Vagina (tissue), 2 donors: ENCODE results near the gene MTNR1A.
"Not testable (repeated sequence)": the region's sequence is repeated elsewhere in the genome, so short reads cannot be mapped to it uniquely, and the experiment has no call there.

ENCODE experiments used
- POLR2A ChIP-seq, 2 donors: fragments of 450-650 bp; IDR thresholded peaks; one replicate each; pipeline ENCODE4 v1.6.1; 2017; ENCODE audit warnings: antibody characterized with exemption in 2 of 2, mild to moderate bottlenecking in 2 of 2, moderate library complexity in 2 of 2
- POLR2AphosphoS5 ChIP-seq, 2 donors: sonication (generic); formaldehyde crosslinking; IDR thresholded peaks; one replicate each; pipeline ENCODE4 v1.9.0; 2017; ENCODE audit warnings: antibody characterized with exemption in 2 of 2, mild to moderate bottlenecking in 2 of 2, low read depth in 1 of 2; ENCODE audit not compliant: insufficient read depth in 1 of 2

GRCh38 chr4:186504771-186505170 is 50.6 kb downstream of the MTNR1A start:
- not testable (repeated sequence) for TF ChIP-seq POLR2A (IDR thresholded peaks at IDR 0.05); POLR2AphosphoS5 (IDR thresholded peaks at IDR 0.05; ENCODE audit: insufficient read depth in 1 of 2, low read depth in 1 of 2)
